Measurements from ENCODE around the gene SLC44A5. TPM values are rescaled to one million over a fixed set of nuclear protein-coding genes. Genes with fewer than 3 reads are reported as not detected.
"Not testable (repeated sequence)": the region's sequence is repeated elsewhere in the genome, so short reads cannot be mapped to it uniquely, and the experiment has no call there.

The SLC44A5 gene
- total RNA-seq, 1 donor from 2014 or later: 0.21 TPM

GRCh38 chr1:75400716-75401115, 210.2 kb downstream of the SLC44A5 start:
- Mint-ChIP-seq H3K27me3 (ENCODE audit: unreplicated experiment) (no peaks in the 10 kb centered on the region), H3K4me1 (ENCODE audit: unreplicated experiment) (no peaks in the 10 kb centered on the region), H3K4me3 (ENCODE audit: unreplicated experiment) (no peak overlapping the region), H3K36me3 (ENCODE audit: unreplicated experiment) (no peaks in the 10 kb centered on the region), H3K9me3 (ENCODE audit: unreplicated experiment) (peaks cover 18% of the 10 kb centered on the region), H3K27ac (ENCODE audit: unreplicated experiment) (no peak overlapping the region)
- no peak for DNase-seq (ENCODE audit: extremely low spot score, unreplicated experiment)
- TF ChIP-seq, protein P1, sequence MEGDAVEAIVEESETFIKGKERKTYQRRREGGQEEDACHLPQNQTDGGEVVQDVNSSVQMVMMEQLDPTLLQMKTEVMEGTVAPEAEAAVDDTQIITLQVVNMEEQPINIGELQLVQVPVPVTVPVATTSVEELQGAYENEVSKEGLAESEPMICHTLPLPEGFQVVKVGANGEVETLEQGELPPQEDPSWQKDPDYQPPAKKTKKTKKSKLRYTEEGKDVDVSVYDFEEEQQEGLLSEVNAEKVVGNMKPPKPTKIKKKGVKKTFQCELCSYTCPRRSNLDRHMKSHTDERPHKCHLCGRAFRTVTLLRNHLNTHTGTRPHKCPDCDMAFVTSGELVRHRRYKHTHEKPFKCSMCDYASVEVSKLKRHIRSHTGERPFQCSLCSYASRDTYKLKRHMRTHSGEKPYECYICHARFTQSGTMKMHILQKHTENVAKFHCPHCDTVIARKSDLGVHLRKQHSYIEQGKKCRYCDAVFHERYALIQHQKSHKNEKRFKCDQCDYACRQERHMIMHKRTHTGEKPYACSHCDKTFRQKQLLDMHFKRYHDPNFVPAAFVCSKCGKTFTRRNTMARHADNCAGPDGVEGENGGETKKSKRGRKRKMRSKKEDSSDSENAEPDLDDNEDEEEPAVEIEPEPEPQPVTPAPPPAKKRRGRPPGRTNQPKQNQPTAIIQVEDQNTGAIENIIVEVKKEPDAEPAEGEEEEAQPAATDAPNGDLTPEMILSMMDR (IDR thresholded peaks at IDR 0.05): no peak

DNA sequence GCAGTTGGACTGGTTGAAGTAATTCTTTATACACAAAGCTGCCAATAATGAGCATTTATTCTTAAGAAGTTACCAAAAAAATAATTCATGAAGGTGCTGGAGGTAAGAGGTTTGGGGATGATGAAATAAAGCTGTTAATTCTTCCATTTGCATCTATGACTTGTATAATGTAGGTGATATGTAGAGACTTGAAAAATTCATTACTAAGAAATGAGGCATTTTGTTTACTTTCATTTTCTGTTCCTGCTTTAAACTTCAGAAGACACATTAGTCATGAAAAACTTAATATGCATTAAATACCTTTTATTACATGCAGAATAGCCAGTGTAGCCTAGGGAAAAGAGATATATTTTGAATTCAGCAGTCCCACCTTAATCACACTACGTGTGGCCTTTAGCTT, 214.2 kb downstream of the SLC44A5 start:
- DNase-seq (ENCODE audit: extremely low spot score, unreplicated experiment): no peak
- peaks cover 4% of the 10 kb centered on the region for H3K9me3 Mint-ChIP-seq (ENCODE audit: unreplicated experiment)
- no peaks in the 10 kb centered on the region for H3K27me3 Mint-ChIP-seq (ENCODE audit: unreplicated experiment)
- H3K4me1 Mint-ChIP-seq (ENCODE audit: unreplicated experiment): no peaks in the 10 kb centered on the region
- TF ChIP-seq, protein P1 (IDR thresholded peaks at IDR 0.05): no peak
- H3K4me3 Mint-ChIP-seq (ENCODE audit: unreplicated experiment): no peak overlapping the region
- H3K27ac Mint-ChIP-seq (ENCODE audit: unreplicated experiment): no peak overlapping the region
- H3K36me3 Mint-ChIP-seq (ENCODE audit: unreplicated experiment): no peaks in the 10 kb centered on the region

DNA sequence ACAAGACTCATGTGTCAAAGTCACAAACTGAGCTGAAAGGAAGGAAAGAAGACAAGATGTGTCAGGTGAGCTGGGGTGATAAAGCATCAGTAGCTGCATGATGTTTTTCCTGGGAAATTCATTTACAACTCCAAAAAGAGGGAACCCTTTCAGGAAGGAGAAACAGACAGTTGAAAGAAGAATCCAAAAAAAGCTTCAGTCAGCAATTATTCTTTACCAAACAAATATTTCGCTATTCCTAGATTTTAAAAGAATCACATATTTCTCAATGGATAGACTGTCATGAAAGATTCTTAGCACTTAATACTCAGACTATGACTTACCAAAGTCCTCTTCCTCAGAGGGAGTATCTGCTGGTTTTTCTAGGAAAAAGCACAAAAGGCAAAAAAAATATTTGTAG, 214.7 kb downstream of the SLC44A5 start:
- H3K27me3 Mint-ChIP-seq (ENCODE audit: unreplicated experiment): no peaks in the 10 kb centered on the region
- no peak overlapping the region for H3K4me3 Mint-ChIP-seq (ENCODE audit: unreplicated experiment)
- peaks cover 2% of the 10 kb centered on the region for H3K9me3 Mint-ChIP-seq (ENCODE audit: unreplicated experiment)
- no peaks in the 10 kb centered on the region for H3K36me3 Mint-ChIP-seq (ENCODE audit: unreplicated experiment)
- TF ChIP-seq, protein P1 (IDR thresholded peaks at IDR 0.05): no peak
- H3K27ac Mint-ChIP-seq (ENCODE audit: unreplicated experiment): no peak overlapping the region
- H3K4me1 Mint-ChIP-seq (ENCODE audit: unreplicated experiment): no peaks in the 10 kb centered on the region
- DNase-seq (ENCODE audit: extremely low spot score, unreplicated experiment): no peak

GRCh38 chr1:75394386-75395139, 216.4 kb downstream of the SLC44A5 start:
- Mint-ChIP-seq H3K4me3 (ENCODE audit: unreplicated experiment) (no peak overlapping the region), H3K9me3 (ENCODE audit: unreplicated experiment) (peaks cover 16% of the 10 kb centered on the region), H3K27ac (ENCODE audit: unreplicated experiment) (no peak overlapping the region), H3K27me3 (ENCODE audit: unreplicated experiment) (no peaks in the 10 kb centered on the region), H3K36me3 (ENCODE audit: unreplicated experiment) (no peaks in the 10 kb centered on the region), H3K4me1 (ENCODE audit: unreplicated experiment) (no peaks in the 10 kb centered on the region)
- no peak for DNase-seq (ENCODE audit: extremely low spot score, unreplicated experiment)
- TF ChIP-seq, protein P1 (IDR thresholded peaks at IDR 0.05): no peak

DNA sequence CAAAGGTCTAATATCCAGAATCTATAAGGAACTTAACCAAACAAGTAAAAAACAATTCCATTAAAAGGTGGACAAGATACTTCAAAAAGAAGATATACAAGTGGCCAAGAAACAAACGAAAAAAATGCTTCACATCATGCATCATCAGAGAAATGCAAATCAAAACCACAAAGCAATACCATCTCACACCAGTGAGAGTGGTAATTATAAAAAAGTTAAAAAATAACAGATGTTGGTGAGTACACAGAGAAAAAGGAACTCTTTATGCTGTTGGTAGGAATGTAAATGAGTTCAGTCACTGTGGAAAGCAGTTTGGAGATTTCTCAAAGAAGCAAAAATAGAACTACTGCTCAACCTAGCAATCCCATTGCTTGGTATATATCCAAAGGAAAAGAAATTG, 218.6 kb downstream of the SLC44A5 start:
- Mint-ChIP-seq H3K4me3 (ENCODE audit: unreplicated experiment) (no peak overlapping the region), H3K4me1 (ENCODE audit: unreplicated experiment) (no peaks in the 10 kb centered on the region), H3K36me3 (ENCODE audit: unreplicated experiment) (no peaks in the 10 kb centered on the region), H3K9me3 (ENCODE audit: unreplicated experiment) (peaks cover 24% of the 10 kb centered on the region), H3K27ac (ENCODE audit: unreplicated experiment) (no peak overlapping the region), H3K27me3 (ENCODE audit: unreplicated experiment) (no peaks in the 10 kb centered on the region)
- TF ChIP-seq, protein P1 (IDR thresholded peaks at IDR 0.05): no peak
- DNase-seq (ENCODE audit: extremely low spot score, unreplicated experiment): no peak

DNA sequence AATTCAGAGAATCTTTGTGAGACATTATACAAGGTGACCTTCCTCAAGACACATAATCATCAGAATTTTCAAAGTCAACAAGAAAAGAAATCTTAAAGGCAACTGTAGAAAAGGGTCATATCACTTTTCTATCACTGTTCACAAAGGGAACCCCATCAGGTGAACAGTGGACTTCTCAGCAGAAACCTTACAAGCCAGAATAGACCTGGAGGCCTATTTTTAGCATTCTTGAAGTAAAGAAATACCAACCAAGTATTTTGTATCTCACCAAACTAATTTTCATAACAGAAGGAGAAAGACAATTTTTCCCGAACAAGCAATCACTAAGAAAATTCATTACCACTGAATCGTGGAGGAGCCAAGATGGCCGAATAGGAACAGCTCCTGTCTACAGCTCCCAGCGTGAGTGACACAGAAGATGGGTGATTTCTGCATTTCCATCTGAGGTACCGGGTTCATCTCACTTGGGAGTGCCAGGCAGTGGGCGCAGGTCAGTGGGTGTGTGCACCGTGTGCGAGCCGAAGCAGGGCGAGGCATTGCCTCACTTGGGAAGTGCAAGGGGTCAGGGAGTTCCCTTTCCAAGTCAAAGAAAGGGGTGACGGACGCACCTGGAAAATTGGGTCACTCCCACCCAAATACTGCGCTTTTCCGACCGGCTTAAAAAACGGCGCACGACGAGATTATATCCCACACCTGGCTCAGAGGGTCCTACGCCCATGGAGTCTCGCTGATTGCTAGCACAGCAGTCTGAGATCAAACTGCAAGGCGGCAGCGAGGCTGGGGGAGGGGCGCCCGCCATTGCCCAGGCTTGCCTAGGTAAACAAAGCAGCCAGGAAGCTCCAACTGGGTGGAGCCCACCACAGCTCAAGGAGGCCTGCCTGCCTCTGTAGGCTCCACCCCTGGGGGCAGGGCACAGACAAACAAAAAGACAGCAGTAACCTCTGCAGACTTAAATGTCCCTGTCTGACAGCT, 235.2 kb downstream of the SLC44A5 start:
- H3K36me3 Mint-ChIP-seq (ENCODE audit: unreplicated experiment): not testable (repeated sequence)

More for the DNA sequence above, 235.2 kb downstream of the SLC44A5 start:
- not testable (repeated sequence) for H3K27ac Mint-ChIP-seq (ENCODE audit: unreplicated experiment); H3K27me3 Mint-ChIP-seq (ENCODE audit: unreplicated experiment); H3K4me3 Mint-ChIP-seq (ENCODE audit: unreplicated experiment); H3K9me3 Mint-ChIP-seq (ENCODE audit: unreplicated experiment); DNase-seq (ENCODE audit: extremely low spot score, unreplicated experiment); H3K4me1 Mint-ChIP-seq (ENCODE audit: unreplicated experiment)
